ENCODE measurements around the gene NANOS2.

GRCh38 chr19:45883586-45883880 is 31.0 kb downstream of the NANOS2 start:
- TF ChIP-seq CTCF (IDR thresholded peaks at IDR 0.05) (peak in 1 of 7 experiments; percentile 50), POLR2A (IDR thresholded peaks at IDR 0.05) (no peak), POLR2AphosphoS5 (IDR thresholded peaks at IDR 0.05) (no peak)

Measured in stomach (tissue), 4 donors.